DMS153 treated with DMSO at 0.1 percent for 48 hours (cell line): ENCODE data around the gene RIN3.

ENCODE experiments used
- DNase-seq: peaks from one replicate; lab custom pipeline; 2025; ENCODE audit not compliant: unreplicated experiment; lab: John Stamatoyannopoulos, UW

RIN3 gene, protein sequence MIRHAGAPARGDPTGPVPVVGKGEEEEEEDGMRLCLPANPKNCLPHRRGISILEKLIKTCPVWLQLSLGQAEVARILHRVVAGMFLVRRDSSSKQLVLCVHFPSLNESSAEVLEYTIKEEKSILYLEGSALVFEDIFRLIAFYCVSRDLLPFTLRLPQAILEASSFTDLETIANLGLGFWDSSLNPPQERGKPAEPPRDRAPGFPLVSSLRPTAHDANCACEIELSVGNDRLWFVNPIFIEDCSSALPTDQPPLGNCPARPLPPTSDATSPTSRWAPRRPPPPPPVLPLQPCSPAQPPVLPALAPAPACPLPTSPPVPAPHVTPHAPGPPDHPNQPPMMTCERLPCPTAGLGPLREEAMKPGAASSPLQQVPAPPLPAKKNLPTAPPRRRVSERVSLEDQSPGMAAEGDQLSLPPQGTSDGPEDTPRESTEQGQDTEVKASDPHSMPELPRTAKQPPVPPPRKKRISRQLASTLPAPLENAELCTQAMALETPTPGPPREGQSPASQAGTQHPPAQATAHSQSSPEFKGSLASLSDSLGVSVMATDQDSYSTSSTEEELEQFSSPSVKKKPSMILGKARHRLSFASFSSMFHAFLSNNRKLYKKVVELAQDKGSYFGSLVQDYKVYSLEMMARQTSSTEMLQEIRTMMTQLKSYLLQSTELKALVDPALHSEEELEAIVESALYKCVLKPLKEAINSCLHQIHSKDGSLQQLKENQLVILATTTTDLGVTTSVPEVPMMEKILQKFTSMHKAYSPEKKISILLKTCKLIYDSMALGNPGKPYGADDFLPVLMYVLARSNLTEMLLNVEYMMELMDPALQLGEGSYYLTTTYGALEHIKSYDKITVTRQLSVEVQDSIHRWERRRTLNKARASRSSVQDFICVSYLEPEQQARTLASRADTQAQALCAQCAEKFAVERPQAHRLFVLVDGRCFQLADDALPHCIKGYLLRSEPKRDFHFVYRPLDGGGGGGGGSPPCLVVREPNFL

DNA sequence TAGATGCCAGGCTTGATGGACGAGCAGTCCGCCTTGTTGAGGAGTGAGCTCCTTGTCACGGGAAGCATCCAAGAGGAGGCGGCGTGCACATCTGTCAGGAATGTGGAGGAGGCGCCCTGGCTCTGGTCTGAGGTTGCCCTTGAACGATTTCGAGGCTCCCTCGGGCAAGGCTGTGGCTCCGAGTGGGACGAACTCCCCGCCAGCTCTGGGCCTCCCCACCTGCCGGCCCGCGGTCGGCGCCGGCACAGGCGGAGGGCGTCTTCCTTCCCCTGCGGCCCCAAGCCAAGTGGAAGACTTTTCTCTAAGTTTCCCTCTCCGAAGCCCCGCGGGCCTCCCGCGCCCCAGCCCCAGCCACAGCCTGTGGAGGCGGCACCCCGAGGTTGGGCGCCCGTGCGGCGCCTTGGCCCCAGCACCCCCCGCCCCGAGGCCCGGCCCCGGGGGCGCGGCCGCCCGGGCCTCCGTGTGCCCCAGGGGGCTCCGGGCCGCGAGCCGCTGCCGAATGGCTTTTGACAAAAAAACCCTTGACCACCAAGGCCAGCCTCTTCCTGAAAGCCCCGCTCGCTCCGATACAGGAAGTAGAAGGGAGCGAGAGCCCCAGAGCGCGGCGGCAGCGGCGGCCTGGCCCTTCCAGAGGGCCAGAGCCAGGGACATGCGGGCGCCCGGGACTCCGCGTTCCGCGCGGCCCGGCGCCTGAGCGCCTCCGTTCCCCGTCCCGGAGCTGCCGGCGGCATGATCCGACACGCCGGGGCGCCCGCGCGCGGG is at the start of gene RIN3:
Gene RIN3 (plus strand): TSS at position 578 of the 762 bp plus-strand sequence. CDS start 152 bp downstream, at position 730.
- DNase-seq = no peak

DNA sequence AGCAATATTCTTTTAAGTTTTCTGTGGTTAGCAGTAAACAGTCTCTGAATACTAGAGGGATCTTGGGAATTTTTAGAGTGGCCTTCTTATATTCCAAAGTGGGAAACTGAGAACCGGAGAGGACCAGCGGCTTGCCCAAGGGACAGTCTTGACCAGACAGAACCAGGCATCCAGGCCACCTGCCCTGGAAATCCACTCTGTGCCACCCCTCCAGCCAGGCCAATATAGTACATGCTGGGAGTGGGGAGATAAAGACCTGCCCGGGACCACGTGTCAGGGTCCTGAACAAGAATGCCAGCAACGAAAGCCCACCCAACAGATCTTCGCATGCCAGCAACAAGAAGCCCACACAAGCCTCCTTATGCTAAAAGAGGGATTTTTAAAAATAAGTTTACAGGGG is 49.4 kb upstream of the RIN3 start:
- no peak for DNase-seq

DNA sequence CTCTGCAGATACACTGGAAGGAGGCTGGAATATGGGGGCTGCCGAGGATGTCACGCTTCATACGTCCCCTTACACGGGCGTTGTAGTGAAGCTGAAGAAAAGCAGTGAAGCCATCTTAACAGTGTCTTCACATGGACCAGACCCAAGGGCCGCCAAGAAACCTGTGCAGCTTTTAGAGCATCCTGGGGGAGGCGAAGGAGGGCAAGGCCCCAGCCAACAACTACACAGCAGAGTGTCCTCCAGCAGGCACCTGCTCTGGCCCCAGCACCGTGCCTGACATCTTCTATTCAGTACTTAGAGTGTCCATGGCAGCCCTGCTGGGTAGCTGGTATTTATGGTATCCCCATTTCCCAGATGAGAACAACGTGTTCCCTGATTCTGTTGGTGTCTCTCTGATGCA is 48.9 kb upstream of the RIN3 start:
- DNase-seq = no peak

DNA sequence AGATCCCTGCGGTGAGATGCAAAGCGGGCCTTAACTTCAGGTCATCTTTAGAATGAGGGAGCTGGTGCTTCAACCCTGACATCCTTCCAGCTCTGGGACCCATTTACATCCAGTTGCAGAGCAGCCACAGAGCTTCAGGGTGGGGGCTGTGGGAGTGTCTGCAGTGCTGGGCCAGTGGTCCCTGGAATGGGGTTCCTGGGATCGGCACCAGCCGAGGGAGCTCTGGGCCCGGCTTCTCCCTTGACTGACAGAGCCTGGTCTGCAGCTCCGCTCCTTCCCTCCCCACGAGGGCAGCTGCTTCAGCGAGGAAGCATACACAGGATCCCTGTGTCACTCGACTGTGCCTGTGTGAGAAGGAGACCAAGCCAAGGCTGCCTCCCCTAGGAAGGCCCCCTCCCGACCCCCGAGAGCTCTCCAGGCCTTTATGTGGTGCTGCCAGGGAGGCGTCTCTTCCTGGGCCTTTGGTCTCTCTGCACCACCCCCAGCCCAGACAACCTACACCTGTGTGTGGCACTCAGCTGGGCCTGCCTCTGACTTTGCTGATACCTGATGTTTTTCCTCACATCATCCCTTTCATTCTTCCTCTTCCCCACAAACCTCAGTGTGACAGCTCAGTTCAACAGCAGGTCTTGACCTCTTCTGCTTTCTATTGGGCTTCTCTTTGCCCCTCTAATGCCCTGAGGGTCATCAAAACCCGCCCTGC is 48.1 kb upstream of the RIN3 start:
- no peak for DNase-seq

DNA sequence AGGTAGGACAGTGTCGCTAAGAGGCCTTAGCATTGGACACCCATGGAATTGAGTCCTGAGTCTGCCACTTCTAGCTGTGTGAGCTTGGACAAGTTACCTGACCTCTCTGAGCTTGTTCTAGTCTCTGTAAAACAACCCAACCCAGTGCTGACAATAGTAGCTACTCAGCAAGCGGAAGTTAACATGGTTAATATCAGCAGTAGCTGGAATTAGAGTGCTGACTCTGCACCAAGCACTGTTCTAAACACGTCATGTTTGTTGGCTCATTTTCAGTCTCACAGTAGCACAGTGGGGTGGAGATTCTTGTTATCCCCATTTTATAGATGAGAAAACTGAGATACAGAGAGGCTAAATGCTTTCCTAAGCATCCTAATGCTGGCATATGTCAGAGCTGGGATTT is 47.5 kb upstream of the RIN3 start:
- DNase-seq = no peak

DNA sequence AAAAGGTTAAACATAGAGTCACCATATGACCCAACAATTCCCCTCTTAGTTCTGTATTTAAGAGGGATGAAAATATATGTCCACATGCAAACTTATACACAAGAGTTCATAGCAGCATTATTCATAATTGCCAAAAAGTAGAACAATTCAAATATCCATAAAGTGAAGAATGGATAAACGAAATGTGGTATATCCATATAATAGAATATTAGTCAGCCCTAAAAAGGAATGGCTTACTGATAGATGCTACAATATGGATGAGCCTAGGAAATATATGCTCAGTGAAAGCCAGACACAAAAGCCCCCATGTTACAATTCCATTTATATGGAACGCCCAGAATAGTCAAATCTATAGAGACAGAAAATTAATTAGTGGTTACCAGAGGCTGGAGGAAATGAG is 44.1 kb upstream of the RIN3 start:
- DNase-seq = no peak

DNA sequence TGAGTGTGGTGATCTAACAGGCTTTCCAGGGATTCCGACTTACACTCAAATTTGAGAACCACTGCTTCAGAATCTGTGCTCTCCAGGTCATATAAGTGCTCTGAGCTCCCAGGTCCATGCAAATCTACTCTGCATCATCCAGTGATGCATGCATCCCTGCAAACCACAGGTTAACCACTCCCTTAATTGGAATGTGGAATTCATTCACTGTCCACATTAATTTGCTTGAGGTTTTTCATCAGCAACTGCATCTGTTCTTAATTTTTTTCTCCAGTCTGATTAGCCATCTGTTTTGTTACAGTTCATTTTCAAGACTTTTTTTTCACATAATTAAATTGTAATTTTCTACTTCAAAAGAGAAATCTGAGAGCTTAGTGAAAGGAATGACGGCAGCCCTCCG is 43.4 kb upstream of the RIN3 start:
- DNase-seq = no peak

DNA sequence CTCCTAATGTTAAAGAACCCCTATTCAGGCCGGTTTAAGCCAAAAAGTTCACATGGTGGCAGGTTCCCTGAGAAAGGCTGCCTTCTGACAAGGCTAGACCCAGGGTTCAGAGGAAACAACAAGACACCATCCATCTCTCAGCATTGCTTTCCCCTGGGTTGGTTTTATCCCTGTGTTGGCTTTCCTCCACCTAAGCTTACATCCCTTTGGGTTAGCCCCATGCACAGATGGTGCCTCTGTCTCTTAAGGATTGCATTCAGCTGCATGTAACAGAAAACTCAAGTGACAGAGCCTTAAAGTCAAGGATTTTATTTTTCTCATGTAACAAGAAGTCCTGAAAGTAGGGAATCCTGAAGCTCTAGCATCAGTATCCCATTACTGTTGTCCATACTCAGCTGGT is 42.8 kb upstream of the RIN3 start:
- DNase-seq = no peak

DNA sequence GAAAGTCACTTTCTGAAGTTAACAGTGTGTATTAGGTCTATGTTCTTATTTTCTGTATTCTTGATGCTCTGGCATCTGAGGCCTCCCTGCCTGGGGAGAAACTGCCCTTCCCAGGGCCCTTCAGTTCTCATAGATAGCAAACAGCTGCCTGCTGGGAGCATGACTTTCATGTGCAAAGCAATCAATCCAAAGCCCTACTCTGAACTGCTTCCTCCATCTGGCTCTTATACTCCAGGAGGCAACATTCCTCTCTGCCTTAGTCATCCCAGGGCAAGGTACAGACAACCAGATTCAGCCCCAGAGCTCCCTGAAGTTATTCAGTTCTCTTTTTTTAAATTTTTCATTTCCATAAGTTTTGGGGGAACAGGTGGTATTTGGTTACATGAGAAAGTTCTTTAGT is 41.7 kb upstream of the RIN3 start:
- no peak for DNase-seq

DNA sequence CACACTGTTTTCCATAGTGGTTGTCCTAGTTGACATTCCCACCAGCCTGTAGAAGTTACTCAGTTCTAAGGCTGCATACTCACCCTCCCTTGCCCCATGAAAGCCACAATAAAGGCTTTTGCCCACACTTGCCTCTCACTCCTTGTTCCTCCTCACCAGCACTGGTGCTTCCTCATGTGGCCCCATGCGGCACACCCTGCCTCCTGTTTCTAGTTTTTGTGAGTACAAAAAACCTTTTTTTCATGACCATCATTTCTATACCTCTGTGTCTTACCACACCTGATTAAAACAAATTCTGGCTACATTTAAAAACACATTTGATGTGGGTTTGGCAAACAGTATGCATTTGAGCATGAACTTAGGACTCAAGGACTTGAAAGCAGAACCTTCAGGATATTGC is 40.7 kb upstream of the RIN3 start:
- no peak for DNase-seq

DNA sequence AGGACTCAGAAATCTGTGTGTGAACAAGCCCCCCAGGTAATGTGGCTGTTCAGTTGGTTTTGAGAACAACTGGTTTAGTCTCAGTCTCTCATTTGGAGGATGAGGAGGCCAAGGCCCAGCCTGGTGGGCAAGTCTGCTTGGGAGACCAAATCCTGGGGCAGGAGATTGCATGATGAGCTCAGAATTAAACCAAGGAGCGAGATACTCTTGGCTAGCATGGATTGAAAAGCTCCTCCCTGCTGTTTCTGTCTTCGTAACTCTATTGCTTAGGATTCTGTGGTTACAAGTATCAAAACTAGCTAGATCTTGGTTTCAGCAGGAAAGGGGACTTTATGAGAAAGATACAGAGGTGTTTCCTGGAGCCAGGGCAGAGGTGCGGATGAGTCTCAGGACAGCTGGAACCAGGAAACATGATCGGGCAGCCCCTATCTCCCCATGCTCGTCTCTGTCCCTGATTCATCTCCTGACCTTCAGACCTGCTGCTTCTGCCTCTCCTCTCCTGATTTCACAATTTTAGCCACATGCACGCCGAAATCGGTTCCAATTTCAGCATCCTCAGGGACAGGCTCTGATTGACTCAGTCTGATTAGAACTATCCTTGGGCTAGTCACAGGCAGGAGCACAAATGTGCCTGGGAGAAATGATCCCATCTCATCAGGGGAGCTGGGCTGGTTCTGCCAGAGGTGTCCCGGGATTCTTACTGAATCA is 40.2 kb upstream of the RIN3 start:
- no peak for DNase-seq

DNA sequence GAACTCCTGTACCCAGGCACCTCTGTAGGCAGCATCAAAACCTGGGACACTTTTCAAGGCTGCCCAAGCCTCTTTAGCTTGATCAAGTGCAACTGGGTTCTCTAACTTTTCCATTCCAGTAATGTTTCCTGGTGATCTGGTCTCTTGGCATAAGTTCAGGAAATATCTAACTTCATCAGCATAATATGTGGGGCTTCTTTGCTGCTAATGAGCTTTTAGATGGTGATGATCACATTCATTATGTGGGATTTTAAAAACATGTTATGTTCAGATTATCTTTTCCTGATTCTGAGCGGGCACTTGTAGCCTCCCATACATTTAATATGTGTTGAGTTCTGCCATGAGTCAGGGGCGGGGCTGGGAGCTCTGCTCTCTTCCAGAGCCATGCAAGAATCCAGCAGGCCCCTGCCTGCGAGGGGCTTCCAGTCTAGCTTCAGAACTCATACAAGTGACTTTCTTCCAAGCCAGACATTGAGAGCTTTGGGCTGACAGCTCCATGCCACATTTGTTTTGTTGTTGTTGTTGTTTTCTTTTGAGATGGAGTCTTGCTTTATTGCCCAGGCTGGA is 39.5 kb upstream of the RIN3 start:
- no peak for DNase-seq

DNA sequence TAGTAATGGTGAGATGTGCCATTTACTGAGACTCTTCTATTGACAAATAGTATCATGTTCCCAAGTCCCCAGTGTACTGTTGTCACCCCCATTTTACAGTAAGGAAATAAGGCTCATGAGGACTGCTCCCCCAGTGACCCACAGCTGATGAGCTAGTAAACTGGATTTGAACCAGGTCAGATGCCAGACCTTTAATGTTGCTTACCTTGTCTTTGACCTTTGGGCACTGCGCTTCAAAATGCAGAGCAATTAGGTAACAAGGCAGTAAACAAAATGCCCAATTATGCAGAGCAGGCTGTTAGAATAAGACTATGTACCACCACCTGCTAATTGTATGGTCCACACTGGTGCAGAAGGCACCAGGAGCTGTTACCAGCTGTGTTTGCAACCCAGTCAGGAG is 38.5 kb upstream of the RIN3 start:
- no peak for DNase-seq

DNA sequence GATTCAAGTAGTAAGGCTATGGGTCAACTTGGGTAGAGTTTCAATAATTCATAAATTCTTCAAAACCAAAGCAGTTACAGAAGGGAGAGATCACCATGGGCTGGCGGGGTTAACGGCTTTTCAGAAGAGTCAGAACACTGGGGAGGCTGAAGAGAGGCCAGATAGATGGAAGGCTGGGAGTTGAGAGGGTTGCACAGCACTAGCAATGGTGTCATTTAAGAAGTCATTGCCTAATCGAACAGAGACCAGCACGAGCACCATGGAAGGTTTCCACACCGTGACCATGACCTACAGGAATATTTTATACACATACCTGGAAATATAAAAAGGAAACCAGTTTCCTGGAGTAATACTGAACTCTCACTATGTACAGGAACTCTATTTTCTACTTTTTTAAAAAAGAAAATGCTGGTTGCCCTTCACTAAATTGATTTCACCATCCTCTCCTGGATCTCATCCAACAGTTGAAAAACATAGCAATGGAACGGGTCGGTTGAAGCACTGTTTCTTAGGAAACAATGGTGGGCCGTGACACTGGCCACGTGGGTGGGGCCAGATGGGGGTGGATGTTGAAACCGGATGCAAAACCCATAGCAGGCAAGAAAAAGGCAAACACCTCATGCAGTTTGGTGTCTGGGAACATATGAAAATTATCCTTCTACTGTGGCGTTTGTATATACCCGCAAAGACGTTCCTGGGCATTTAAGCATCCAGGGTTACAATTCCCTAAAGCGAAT is 38.0 kb upstream of the RIN3 start:
- DNase-seq = no peak

DNA sequence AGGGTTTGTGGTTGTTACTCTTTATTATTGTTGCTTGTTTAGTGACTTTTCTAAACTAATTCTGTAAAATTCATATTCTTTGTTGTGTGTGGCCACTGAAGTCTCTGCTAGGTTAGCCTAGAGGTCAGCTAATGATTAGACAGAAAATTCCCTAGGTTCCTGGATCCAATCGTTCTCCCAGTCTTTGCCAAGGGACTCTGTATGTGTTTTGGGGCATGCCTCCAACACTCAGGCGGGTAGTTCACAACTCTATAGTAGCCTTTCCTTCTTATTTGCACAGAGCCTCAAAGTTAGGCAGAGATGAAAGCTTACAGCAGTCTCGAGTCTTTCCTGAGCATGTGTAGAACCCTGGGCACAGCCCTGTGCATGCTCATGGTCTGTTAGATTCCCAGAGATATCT is 32.7 kb upstream of the RIN3 start:
- DNase-seq = no peak

DNA sequence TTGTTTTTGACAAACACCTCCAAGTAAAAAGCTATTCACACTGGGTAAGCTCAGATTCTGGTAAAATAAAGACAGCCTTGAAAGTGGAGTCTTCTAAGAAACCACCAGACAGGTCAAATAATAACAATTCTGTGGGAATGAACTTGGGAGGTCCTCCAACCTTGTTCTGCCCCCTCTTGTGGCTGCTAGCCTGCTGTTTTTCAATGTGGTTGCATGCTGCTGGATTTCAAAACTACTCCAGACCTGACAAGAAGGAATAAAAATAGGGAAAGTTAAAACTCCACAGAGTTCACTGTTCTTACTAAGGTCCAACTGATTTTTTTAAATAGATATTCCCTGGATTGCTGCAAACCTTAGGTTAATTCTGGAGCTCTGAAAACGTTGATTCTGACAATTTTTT is 32.2 kb upstream of the RIN3 start:
- no peak for DNase-seq

DNA sequence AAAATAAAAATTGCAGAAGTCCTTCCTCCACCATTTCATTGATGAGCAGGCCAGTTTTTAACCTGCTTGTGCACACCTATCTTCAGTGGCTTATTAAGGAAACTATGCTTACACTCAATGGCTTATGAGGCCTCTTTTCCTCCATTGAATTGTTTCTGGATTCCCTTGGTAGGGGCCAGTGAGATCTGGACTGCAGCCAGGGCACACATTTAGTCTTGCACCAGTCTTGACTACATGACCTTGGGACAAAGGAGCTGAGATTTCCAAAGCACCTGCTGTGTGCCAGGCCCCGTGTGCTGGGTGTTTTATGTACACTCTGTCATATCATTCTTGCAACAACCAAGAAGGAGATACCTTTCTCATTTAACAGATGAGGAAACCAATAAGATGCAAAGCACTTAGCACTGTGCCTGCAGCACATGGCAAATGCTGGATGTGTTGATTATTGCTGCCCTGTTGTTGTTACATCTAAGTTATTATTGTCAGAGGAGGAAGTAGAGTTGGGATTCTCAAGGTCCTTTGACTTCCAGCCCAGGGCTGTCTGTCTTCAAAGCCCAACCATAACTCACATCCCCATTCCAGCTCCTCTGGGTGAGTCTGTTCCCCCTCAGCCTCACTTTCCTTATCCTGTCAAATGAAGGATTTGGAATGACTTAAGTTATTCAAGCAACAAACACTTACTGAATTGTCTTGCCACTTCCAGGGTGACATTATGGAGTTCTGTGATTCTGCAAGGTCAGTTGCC is 31.6 kb upstream of the RIN3 start:
- no peak for DNase-seq

DNA sequence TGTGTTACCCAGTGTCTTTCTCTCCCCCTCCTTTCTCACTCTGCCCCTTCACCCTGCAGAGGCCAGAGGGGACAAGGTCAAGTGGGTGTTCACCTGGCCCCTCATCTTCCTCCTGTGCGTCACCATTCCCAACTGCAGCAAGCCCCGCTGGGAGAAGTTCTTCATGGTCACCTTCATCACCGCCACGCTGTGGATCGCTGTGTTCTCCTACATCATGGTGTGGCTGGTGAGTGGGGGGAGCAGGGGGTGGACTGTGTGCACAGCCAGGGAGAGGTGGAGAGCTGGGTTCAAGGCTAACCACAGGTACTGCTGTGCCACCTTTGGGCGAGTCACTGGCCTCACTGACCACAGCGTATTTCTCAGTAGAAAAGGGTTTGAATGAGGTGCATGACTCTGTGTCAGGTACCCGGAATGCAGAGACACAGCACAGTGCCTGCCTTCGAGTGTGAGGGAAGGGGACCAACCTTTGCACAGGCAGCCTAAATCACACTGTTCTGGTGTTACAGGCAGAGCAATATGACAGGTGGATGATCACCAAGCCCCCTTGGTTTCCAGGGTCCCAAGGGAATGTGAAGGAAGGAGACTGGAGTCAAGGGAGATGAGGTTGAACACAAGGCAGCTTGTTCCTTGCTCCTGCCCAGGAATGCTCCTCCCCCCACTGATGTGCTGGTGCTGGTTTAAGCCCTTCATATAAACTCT is 30.8 kb upstream of the RIN3 start:
- no peak for DNase-seq
